ENCODE measurements around the gene PLA2G4B. TPM values are rescaled to one million over a fixed set of nuclear protein-coding genes. Genes with fewer than 3 reads are reported as not detected.
A peak's percentile ranks its signal among the peaks of the same experiment; 100 is the strongest.

PLA2G4B gene
- total RNA-seq, 2 experiments from 2014 or later: 9.0 to 9.7 TPM

DNA sequence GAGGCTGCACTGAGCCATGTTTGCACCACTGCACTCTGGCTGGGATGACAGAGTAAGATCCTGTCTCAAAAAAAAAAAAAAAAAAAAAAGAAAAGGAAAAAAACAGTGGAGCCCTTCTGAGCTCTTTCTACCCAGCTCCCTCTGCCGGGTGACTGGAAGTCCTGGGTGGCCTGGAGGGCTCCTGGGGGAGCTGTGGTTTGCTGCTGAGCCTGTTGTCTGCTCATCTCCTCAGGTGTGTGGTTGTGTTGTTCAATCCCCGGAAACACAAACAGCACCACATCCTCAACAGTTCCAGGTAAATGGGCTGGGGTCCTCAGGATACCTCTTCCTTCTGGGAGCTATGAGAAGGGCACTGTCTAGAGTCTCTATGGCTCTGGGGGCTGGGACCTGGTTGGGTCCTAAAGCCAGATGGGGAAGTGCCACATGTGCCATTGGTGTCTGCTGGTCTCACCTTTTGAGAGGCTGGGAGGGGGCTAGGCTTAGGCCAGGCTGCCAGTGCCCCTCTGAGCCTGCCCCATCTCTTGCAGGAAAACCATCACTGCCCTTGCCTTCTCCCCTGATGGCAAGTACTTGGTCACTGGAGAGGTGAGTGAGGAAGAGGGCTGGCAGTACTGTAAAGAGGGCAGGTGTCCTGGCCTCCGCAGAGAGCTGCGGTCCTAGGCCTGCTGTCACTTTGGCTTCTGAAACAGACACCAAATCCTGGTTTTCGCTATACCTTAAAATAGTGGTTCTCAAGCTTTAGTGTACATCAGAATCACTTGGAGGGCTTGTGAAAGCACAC lies 27.8 kb upstream of the PLA2G4B start:
- no peak overlapping the region for H3K27ac Mint-ChIP-seq
- CTCF ChIA-PET: interaction anchor here (0.5 to 6.5 kb wide), 37 partner anchors 9 to 345 kb away, joined by 3 to 177 read pairs (median 4); partner anchors contain the start of genes MAPKBP1 and PLA2G4B

DNA sequence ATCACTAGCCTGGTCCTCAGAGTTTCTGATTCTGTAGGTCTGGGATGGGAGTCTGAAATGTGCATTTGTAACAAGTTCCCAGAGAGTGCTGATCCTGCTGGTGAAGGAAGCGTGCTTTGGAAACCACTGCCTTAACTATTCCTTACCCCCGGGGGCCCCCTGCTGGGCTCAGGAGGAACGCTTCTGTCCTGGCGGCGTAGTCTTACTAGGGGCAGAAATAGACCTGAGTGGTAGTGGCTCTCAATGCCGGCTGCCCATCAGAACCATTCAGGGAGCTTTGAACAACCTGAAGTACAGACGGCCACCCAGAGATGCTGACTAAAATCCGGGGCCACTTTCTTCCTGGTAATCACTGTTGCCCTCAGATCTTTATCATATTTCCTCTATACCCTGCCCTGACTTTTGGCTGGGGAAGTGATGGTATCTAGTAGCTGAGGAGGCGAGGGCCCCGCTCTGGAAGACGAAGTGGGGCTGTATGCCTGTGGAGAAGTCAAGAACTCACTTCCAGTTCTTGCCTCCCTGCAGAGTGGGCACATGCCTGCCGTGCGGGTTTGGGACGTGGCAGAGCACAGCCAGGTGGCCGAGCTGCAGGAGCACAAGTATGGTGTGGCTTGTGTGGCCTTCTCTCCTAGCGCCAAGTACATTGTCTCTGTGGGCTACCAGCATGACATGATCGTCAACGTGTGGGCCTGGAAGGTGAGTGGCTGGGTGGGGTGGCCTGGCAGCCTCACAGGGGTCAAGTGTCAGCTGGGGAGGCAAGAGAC lies 27.0 kb upstream of the PLA2G4B start:
- CTCF ChIA-PET: interaction anchor here (0.6 to 6.5 kb wide), 35 partner anchors 9 to 346 kb away, joined by 3 to 177 read pairs (median 4); partner anchors contain the start of genes MAPKBP1 and PLA2G4B
- peaks cover 6% of the 10 kb centered on the region for H3K4me1 Mint-ChIP-seq (ENCODE audit: low read depth)
- intact Hi-C loops (cut with micrococcal nuclease): loop anchor here (1.0 to 2.0 kb wide), 6 partner anchors 37 to 345 kb away; partner anchors contain the start of genes MAPKBP1 and MGA

More for the DNA sequence above, 27.8 kb upstream of the PLA2G4B start:
- Mint-ChIP-seq H3K4me1 (ENCODE audit: low read depth) (peaks cover 6% of the 10 kb centered on the region), H3K9me3 (no peaks in the 10 kb centered on the region), H3K27me3 (ENCODE audit: low read depth) (no peaks in the 10 kb centered on the region), H3K36me3 (ENCODE audit: low read depth) (no peaks in the 10 kb centered on the region), H3K4me3 (no peak overlapping the region)
- no peak for DNase-seq
- intact Hi-C loops (cut with micrococcal nuclease): loop anchor here (1.0 to 2.0 kb wide), 6 partner anchors 37 to 344 kb away; partner anchors contain the start of genes MAPKBP1 and MGA

DNA sequence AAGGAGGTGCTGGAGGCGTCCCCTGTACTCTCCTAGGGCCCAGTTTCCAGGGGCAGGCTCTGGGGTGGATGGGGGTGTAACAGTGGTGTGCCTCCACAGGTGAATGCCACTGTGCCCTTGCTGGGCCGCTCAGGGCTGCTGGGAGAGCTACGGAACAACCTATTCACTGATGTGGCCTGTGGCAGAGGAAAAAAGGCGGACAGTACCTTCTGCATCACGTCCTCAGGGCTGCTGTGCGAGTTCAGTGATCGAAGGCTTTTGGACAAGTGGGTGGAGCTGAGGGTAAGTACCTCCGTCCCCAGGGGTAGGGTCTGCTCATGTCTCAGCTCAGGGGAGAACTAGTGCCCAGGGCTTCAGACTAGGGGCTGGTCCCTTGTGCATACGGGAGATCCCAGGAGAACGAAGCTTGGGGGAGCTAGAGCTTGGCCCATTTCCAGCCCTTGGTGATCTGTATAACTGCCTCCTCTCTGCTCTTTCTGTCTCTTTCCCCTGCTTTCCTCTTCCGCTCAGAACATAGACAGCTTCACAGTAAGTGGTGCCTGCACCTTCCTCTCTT lies 25.7 kb upstream of the PLA2G4B start:
- Mint-ChIP-seq H3K36me3 (ENCODE audit: low read depth) (no peaks in the 10 kb centered on the region), H3K9me3 (no peaks in the 10 kb centered on the region), H3K4me3 (no peak overlapping the region), H3K4me1 (ENCODE audit: low read depth) (peaks cover 6% of the 10 kb centered on the region), H3K27me3 (ENCODE audit: low read depth) (no peaks in the 10 kb centered on the region), H3K27ac (no peak overlapping the region)
- CTCF ChIA-PET: interaction anchor here (1.1 to 6.5 kb wide), 9 partner anchors 12 to 256 kb away, joined by 3 to 177 read pairs (median 13); partner anchors contain the start of gene MAPKBP1
- no peak for DNase-seq
- intact Hi-C loops (cut with micrococcal nuclease): no loop called here

More for the DNA sequence above, 27.0 kb upstream of the PLA2G4B start:
- no peaks in the 10 kb centered on the region for H3K9me3 Mint-ChIP-seq
- no peak overlapping the region for H3K4me3 Mint-ChIP-seq
- no peaks in the 10 kb centered on the region for H3K27me3 Mint-ChIP-seq (ENCODE audit: low read depth)
- no peak overlapping the region for H3K27ac Mint-ChIP-seq
- peak; percentile 85 for DNase-seq
- H3K36me3 Mint-ChIP-seq (ENCODE audit: low read depth): no peaks in the 10 kb centered on the region

DNA sequence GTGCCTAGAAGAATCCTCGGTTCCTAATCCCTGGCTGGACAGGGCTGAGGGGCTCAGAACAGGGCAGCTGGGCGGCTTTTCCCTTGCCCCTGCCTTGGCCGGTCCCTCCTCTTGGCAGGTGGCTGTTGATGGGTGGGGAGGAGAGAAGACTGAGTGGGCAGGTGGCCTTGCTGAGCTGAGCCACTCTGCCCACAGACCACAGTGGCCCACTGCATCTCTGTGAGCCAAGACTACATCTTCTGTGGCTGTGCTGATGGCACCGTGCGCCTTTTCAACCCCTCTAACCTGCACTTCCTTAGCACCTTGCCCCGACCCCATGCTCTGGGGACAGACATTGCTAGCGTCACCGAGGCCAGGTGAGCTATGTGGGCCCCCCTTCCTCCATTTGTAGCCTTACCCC lies 25.2 kb upstream of the PLA2G4B start:
- Mint-ChIP-seq H3K4me1 (ENCODE audit: low read depth) (peaks cover 6% of the 10 kb centered on the region), H3K4me3 (no peak overlapping the region), H3K27ac (no peak overlapping the region), H3K27me3 (ENCODE audit: low read depth) (no peaks in the 10 kb centered on the region), H3K9me3 (no peaks in the 10 kb centered on the region), H3K36me3 (ENCODE audit: low read depth) (no peaks in the 10 kb centered on the region)
- no peak for DNase-seq
- intact Hi-C loops (cut with micrococcal nuclease): no loop called here
- CTCF ChIA-PET: interaction anchor here (1.1 to 6.5 kb wide), 7 partner anchors 12 to 256 kb away, joined by 3 to 177 read pairs (median 23); partner anchors contain the start of gene MAPKBP1

DNA sequence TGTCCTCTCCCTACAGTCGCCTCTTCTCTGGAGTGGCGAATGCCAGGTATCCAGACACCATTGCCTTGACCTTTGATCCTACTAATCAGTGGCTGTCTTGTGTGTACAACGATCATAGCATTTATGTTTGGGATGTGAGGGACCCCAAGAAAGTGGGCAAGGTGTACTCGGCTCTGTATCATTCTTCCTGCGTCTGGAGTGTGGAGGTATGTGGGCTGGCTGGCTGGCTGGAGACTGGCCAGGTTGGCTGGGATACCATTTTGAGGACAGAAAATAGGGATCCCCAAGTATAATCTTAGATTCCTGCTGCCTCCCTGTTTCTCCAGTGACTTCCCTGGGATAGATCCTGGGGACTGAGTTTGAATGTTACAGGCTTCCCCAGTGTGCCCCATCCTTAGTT lies 24.1 kb upstream of the PLA2G4B start:
- H3K27me3 Mint-ChIP-seq (ENCODE audit: low read depth): no peaks in the 10 kb centered on the region
- no peak overlapping the region for H3K27ac Mint-ChIP-seq
- peaks cover 2% of the 10 kb centered on the region for H3K36me3 Mint-ChIP-seq (ENCODE audit: low read depth)
- H3K9me3 Mint-ChIP-seq: no peaks in the 10 kb centered on the region
- no peak for DNase-seq
- intact Hi-C loops (cut with micrococcal nuclease): no loop called here
- peaks cover 6% of the 10 kb centered on the region for H3K4me1 Mint-ChIP-seq (ENCODE audit: low read depth)
- no peak overlapping the region for H3K4me3 Mint-ChIP-seq
- CTCF ChIA-PET: interaction anchor here (5.0 to 6.5 kb wide), 2 partner anchors 25 to 41 kb away, joined by 32 to 177 read pairs; partner anchors contain the start of gene MAPKBP1

DNA sequence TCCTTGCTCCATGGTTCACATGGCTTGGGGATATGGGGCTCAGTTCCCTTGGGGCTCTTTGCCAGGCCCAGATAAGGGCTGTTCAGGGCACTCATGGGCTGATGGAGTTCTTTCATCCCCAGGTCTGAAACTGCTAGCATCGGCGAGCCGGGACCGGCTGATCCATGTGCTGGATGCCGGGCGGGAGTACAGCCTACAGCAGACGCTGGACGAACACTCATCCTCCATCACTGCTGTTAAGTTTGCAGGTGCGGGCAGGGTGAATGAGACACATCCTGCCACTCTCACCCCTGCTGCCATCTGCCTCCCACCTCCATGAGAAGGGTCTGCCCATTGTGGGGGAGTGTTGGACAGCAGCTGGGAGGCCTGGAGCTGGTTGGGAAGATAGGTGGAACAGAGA lies 21.9 kb upstream of the PLA2G4B start:
- intact Hi-C loops (cut with micrococcal nuclease): no loop called here
- CTCF ChIA-PET: interaction anchor here (1.2 to 2.4 kb wide), 2 partner anchors 43 to 213 kb away, joined by 4 to 8 read pairs; no protein-coding TSS in a partner anchor
- Mint-ChIP-seq H3K27me3 (ENCODE audit: low read depth) (no peaks in the 10 kb centered on the region), H3K36me3 (ENCODE audit: low read depth) (peaks cover 2% of the 10 kb centered on the region), H3K27ac (no peak overlapping the region), H3K4me3 (no peak overlapping the region), H3K4me1 (ENCODE audit: low read depth) (no peaks in the 10 kb centered on the region), H3K9me3 (no peaks in the 10 kb centered on the region)
- DNase-seq: no peak

DNA sequence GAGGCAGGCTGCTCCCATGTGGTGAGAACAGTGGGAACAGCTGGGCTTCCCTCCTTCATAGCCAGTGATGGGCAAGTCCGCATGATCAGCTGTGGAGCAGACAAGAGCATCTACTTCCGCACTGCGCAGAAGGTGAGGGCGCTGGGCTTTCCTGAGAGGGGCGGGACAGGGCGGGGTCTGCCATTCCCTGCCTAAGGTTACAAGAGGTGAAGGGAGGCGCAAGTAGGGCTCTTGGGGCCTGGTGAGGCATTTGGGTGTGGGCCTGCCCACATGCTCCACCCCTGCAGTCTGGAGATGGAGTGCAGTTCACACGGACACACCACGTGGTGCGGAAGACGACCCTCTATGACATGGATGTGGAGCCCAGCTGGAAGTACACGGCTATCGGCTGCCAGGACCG lies 21.3 kb upstream of the PLA2G4B start:
- intact Hi-C loops (cut with micrococcal nuclease): no loop called here
- CTCF ChIA-PET: interaction anchor here (1.2 to 2.4 kb wide), 2 partner anchors 44 to 214 kb away, joined by 4 to 8 read pairs; no protein-coding TSS in a partner anchor
- no peaks in the 10 kb centered on the region for H3K27me3 Mint-ChIP-seq (ENCODE audit: low read depth)
- H3K27ac Mint-ChIP-seq: no peak overlapping the region
- H3K4me3 Mint-ChIP-seq: no peak overlapping the region
- no peak for DNase-seq
- peaks cover 2% of the 10 kb centered on the region for H3K36me3 Mint-ChIP-seq (ENCODE audit: low read depth)
- H3K9me3 Mint-ChIP-seq: no peaks in the 10 kb centered on the region
- H3K4me1 Mint-ChIP-seq (ENCODE audit: low read depth): no peaks in the 10 kb centered on the region

DNA sequence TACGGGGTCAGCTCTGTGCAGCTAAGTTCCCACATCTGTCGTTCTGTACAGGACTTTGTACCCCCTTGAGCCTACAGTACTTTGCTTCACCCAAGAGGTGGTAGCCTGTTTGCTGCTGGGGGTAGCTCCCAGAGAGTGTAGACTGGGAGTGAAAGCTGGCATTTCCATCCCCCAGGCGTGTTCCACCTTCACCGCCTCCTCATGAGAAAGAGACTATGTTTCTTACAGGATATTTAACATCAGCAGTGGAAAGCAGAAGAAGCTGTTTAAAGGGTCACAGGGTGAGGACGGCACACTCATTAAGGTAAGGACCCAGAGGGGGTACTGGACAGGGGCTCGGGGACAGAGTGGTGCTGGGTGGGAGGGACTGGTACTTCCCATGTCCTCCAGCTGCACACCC lies 20.9 kb upstream of the PLA2G4B start:
- Mint-ChIP-seq H3K4me1 (ENCODE audit: low read depth) (no peaks in the 10 kb centered on the region), H3K9me3 (no peaks in the 10 kb centered on the region), H3K27ac (no peak overlapping the region), H3K4me3 (no peak overlapping the region), H3K36me3 (ENCODE audit: low read depth) (peaks cover 2% of the 10 kb centered on the region), H3K27me3 (ENCODE audit: low read depth) (no peaks in the 10 kb centered on the region)
- intact Hi-C loops (cut with micrococcal nuclease): no loop called here
- no peak for DNase-seq
- CTCF ChIA-PET: interaction anchor here (1.2 to 2.4 kb wide), 2 partner anchors 44 to 214 kb away, joined by 4 to 8 read pairs; no protein-coding TSS in a partner anchor

DNA sequence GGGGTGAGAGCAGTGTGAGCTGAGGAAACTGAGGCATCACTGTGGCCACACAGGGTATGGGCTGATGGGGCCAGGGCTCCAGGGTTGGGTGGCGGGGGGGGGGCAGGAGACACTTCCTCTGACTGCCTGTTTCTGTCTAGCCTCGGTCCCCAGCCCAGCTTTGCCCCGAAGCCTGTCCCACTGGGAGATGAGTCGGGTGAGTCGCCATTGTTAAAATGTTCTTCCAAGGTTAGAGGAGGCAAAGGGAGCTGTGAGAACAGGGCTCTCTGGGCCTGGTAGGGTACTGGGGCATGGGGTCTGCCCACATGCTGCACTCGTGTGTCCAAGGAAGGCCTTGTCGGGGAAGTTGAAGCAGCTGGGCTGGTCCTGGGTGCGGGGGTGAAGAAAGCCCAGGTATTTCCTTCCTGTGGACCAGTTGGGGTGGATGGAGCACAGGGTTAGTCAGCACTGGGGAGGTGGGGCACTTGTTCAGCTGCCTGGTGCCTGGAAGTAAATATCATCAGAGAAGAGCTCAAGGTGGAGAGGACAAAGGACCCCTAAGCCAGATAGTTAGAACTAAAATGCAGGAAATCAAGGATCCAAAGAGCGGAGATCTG lies 19.1 kb upstream of the PLA2G4B start:
- peaks cover 4% of the 10 kb centered on the region for H3K36me3 Mint-ChIP-seq (ENCODE audit: low read depth)
- H3K4me1 Mint-ChIP-seq (ENCODE audit: low read depth): no peaks in the 10 kb centered on the region
- no peak overlapping the region for H3K27ac Mint-ChIP-seq
- intact Hi-C loops (cut with micrococcal nuclease): no loop called here
- no peak overlapping the region for H3K4me3 Mint-ChIP-seq
- no peak for DNase-seq
- H3K27me3 Mint-ChIP-seq (ENCODE audit: low read depth): no peaks in the 10 kb centered on the region
- H3K9me3 Mint-ChIP-seq: no peaks in the 10 kb centered on the region
- CTCF ChIA-PET: interaction anchor here (0.6 to 3.4 kb wide), 3 partner anchors 8 to 311 kb away, joined by 3 to 12 read pairs (median 3); partner anchors contain the start of gene MAPKBP1

DNA sequence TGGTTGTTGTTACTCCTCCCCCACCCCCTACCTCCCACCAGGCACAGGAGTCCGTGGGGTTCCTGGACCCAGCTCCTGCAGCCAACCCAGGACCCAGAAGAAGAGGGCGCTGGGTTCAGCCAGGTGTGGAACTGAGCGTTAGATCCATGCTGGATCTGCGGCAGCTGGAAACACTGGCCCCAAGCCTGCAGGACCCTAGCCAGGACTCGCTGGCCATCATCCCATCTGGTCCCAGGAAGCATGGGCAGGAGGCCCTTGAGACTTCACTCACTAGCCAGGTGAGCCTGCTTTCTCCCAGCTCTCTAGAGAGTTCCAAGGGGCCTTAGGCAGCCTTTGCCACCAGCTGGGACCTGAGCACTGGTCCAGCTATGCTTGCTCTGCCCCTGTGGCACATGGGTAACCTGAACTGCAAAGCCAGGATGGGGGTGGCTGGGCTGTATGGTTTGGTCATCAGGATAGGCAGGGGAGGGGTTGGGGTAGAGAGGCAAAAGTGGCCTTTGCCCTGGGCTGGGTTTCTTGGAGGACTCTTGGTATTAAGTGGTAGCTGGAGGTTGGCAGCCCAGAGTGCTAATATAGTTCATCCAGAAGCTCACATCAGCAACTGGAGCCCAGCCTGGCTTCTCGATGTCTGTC lies 17.7 kb upstream of the PLA2G4B start:
- intact Hi-C loops (cut with micrococcal nuclease): no loop called here
- H3K36me3 Mint-ChIP-seq (ENCODE audit: low read depth): peaks cover 4% of the 10 kb centered on the region
- H3K9me3 Mint-ChIP-seq: no peaks in the 10 kb centered on the region
- no peak overlapping the region for H3K27ac Mint-ChIP-seq
- no peak overlapping the region for H3K4me3 Mint-ChIP-seq
- DNase-seq: no peak
- CTCF ChIA-PET: interaction anchor here (0.9 to 3.4 kb wide), 2 partner anchors 10 to 47 kb away, joined by 3 to 12 read pairs; partner anchors contain the start of gene MAPKBP1
- no peaks in the 10 kb centered on the region for H3K4me1 Mint-ChIP-seq (ENCODE audit: low read depth)
- no peaks in the 10 kb centered on the region for H3K27me3 Mint-ChIP-seq (ENCODE audit: low read depth)

DNA sequence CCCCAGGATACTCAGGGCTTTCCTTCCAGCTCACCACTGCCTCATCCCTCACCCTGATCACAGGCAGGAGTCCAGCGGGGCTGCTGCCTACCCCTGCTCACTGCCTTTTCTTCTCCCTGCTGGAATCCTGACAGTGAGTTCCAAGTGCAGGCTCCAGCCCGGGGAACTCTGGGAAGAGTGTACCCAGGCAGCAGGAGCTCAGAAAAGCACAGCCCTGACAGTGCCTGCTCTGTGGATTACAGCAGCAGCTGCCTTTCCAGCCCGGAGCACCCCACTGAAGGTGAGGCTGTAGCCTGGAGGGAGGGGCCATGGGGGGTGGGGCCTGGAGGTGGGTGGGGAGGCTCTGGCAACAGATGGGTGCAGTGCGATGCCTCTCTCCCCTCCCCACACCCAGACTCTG lies 16.8 kb upstream of the PLA2G4B start:
- no peaks in the 10 kb centered on the region for H3K9me3 Mint-ChIP-seq
- intact Hi-C loops (cut with micrococcal nuclease): no loop called here
- H3K36me3 Mint-ChIP-seq (ENCODE audit: low read depth): peaks cover 4% of the 10 kb centered on the region
- H3K27me3 Mint-ChIP-seq (ENCODE audit: low read depth): no peaks in the 10 kb centered on the region
- no peak overlapping the region for H3K4me3 Mint-ChIP-seq
- no peak for DNase-seq
- H3K27ac Mint-ChIP-seq: no peak overlapping the region
- H3K4me1 Mint-ChIP-seq (ENCODE audit: low read depth): peaks cover 3% of the 10 kb centered on the region
- CTCF ChIA-PET: interaction anchor here (3.4 kb wide), 1 partner anchor 11 kb away, joined by 12 read pairs; no protein-coding TSS in a partner anchor

All from activated naive CD4-positive, alpha-beta T cell treated with anti-CD3 and anti-CD28 coated beads for 36 hours (primary cell).